AG08395 (cell line): Measurements from ENCODE around the gene EMX1.
"Not testable (repeated sequence)": the region's sequence is repeated elsewhere in the genome, so short reads cannot be mapped to it uniquely, and the experiment has no call there.

ENCODE experiments used
- DNase-seq: peaks from one replicate; pipeline ENCODE4 v3.0.0; 2012; ENCODE audit warnings: mixed read lengths, low spot score

EMX1 gene

GRCh38 chr2:72900191-72900825 is 17.0 kb upstream of the EMX1 start:
- no peak for DNase-seq

- no peak for DNase-seq
Observed at GRCh38 chr2:72901426-72901825, 15.9 kb upstream of the EMX1 start.

- DNase-seq, result not testable (repeated sequence)
Observed at GRCh38 chr2:72907369-72907768, 9.9 kb upstream of the EMX1 start.

- DNase-seq, result no peak
Observed at GRCh38 chr2:72908741-72909140, 8.6 kb upstream of the EMX1 start.

GRCh38 chr2:72911256-72911655 is 6.1 kb upstream of the EMX1 start:
- no peak for DNase-seq

DNA sequence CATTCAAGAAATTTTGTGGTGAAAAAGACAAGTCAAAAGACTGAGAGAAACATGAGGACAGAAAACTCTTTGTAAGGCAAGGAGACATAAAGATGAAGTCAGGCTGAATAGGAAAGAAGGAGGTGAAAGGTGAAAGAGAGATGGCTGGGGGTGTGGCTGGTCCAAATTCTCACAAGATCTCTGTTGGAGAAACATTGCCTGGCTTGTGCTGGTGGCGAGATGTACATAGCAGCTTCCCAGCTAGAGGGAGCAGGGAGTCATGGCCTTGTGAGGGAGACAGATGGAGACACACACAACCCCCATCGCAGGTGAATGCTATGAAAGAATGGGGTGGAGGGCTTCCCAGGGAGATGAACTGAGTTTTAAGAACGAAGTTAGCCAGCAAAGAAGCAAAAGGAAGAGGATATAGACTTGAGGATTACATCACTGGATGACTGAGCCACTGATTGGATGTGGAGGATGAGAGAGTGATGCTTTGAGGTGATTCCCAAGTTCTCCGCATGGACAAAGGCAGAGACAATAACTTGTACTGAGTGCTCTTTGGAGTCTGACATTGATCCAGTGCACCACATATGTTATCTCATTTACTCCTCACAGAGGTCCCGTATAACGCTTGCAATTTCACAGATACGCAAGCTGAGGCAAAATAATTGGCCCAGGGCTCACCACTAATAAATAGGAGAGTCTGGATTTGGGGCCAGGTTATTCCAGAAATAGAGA is 3.7 kb upstream of the EMX1 start:
- DNase-seq, result no peak

GRCh38 chr2:72914206-72914559 is 3.1 kb upstream of the EMX1 start:
- DNase-seq, result no peak

GRCh38 chr2:72914589-72915319 is 2.6 kb upstream of the EMX1 start:
- no peak for DNase-seq

DNA sequence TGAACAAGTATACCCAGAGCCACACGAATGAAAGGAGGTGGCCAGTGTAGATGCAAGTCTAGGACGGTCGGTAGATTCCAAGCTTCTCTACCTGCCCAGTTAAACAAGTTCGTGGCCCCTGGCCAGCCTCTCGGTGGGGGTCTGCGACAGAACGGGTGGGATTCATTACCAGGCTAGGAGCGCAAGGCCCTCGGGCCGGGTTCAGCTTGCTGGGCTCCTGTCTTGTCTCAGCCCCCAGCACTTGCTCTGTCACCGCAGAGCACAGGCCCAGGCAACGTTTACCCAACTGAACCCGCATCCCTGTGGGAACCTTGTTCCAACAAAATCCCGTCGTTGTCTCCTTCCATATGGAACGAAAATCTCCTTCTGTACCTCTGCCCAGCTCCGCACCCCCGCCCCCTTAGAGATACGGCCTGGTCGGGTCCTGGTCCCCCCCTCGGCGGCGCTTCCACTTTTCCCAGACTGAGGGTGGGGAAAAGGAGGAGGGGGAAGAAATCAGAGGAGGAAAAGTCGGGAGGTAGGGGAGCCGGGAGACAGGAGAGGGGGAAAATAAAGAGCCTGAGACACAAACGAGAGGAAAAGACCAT is 1.9 kb upstream of the EMX1 start:
- no peak for DNase-seq

GRCh38 chr2:72915907-72916742 is 1.2 kb upstream of the EMX1 start:
- no peak for DNase-seq

- no peak for DNase-seq
Observed at GRCh38 chr2:72916743-72917137, 579 bp upstream of the EMX1 start.

DNA sequence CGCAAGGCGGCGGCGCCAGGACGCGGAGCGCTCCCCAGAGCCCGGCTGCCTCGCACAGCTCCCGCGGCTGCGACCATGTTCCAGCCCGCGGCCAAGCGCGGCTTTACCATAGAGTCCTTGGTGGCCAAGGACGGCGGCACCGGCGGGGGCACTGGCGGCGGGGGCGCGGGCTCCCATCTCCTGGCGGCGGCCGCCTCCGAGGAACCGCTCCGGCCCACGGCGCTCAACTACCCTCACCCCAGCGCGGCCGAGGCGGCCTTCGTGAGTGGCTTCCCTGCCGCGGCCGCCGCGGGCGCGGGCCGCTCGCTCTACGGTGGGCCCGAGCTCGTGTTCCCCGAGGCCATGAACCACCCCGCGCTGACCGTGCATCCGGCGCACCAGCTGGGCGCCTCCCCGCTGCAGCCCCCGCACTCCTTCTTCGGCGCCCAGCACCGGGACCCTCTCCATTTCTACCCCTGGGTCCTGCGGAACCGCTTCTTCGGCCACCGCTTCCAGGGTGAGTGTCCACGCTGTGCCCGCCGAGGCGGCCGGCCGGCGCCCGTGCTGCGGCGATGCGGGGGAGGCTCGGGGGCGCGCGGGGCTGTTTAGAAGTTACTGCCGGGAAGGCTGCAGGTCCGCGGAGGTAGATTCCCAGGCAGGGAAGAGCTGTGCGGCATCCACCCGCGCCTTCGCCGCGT is 696 bp downstream of the EMX1 start:
- DNase-seq, result no peak

DNA sequence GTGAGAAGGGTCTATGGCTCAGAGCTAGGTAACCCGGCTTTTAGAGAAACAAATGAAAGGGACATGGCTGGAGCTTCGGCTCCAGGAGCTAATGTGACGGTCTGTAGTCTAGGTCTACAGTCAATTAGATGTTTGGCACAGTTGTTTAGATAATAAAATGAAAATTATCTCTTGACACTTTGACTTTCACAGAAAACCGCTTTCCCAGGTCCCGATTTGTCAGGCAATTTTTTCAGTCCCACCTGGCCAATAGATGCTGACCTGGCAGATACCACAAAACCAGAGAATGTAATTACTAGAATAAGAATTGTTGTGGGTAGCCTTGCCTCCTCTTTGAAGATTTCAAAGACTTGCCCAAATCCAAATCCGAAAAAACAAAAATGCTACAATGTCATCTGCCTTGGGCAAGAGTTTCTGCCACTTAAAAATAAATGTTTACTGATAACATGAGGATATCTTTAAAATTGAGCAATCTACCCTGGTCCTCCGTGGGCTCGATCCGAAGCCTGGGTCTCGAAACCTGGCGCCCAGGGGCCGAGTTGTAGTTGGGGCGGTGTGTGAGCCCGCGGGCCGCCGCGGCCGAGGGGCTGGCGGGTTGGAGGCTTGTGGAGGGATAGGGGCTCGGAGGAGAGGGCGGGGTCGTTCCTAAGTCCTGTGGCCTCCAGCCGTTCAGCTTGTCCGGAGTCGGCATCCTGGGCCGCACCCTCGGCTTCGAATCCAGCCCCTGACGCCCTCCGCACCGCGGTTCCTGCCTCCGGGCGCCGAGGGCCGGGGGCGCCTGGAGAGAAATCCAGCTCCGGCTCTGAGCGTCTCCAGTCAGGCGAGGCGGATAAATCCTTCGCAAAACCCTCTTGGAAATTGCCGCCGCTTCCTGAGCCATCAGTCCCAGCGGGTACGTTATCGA is 2.3 kb downstream of the EMX1 start:
- no peak for DNase-seq

DNA sequence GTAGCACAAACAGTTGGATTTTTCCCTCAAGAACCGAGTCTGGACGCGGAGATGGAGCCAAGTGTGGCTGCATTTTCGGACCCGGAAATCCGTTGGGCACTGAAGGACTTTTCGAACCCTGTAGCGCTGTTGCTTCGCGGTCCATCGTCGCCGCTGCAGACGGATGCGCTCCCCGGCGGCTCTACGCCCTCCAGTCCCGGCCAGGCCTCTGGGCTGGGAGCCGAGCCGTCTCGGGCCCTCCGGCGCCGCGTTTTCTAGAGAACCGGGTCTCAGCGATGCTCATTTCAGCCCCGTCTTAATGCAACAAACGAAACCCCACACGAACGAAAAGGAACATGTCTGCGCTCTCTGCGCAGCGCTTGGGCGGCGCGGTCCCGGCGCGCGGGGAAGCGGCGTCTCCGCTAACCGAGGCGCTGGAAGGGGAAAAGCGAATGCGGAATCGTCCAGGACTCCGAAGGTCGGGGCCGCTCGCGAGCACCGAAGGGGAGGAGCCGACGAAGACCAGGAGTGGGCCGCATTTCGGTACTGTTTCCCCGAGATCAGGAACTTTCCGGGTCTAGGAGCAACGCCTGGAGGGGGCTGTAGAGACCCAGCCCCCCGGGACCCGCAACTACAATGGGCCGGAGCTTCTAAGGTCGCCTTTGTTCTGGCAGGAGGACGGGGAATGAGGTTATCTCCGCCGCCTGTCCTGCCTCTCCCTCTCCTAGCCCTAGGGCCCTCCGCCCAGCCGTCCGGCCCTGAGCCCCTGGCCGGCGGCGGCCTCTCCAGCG is 3.2 kb downstream of the EMX1 start:
- DNase-seq, result no peak

DNA sequence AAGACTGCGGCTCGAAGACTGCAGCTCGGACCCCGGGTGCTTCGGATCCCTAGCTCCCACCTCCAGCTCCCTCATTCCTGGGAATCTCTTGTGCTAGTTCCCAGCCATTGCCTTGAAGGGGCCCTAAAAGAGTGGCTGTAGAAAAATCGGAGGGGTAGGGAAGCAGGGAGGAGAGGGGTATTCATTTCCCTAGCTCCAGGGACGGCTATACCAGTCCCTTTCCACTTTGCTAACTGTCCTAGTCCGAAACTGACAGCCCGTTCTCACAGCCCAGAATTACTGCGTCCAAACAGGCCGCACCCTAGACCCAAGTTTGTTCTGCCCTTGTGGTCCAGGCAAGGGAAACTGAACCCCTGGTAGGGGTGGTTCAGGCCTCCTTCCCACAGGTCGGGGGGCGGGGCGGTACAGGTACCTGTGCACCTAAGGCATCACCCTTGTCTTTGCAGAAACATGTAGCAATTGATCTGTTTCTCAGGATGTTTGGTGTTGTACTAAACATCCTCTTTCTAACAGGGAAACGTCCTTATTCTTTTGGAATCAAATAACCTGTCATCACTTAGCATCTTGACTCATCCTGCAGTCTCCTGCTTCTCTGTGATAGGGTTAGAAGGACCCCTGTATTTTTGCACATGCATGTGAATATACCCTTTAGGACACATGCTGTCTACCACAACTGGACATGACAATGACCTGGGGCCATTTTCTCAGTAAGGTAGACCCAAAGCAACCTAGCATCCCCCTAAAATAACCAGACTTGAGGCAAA is 4.0 kb downstream of the EMX1 start:
- no peak for DNase-seq

DNA sequence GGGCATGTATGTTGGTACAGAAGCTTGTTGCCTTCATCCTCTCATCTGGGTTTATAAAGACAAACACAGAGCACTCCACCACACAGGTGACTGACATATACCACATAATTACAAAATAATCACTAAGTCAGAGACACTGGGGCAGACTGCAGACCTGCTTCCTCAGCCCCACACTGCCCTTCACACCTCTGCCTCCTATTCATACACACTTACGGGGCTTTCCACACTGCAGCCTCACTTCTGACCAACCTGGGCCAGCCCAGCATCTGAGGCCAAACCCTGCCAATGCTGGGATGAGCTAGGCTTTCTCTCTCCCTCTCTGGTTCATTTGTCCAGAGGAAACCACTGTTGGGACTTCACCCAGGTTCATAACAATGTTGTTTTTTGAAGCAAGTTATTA is 4.5 kb downstream of the EMX1 start:
- no peak for DNase-seq

DNA sequence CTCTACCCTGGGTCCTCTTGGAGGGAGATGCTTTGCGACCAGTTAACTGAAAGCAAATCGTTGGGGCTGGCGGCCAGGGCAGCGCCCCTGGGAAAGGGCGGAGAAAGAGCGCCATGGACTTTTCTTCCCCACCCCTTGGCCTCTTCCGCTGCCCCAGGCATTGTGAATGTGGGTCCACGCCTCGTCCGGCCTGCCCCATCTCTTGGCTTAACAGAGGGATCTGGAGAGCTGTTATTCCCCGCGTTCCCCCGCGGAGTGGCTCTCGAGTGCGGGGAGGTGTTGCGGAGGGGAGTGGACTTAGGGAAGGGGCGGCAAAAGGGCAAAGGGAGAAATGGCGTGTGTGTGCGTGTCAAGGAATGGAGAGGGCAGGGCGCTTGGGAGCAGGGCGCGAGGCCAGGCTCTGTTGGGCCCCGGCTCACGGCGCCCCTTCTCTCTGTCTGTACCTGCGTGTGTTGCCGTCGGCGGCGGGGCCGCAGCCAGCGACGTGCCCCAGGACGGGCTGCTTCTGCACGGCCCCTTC is 6.6 kb downstream of the EMX1 start:
- DNase-seq, result no peak

GRCh38 chr2:72924353-72925240 is 7.3 kb downstream of the EMX1 start:
- DNase-seq, result no peak
